ENCODE results near the gene SHB. TPM values are rescaled to one million over a fixed set of nuclear protein-coding genes. Genes with fewer than 3 reads are reported as not detected.

Gene SHB
- polyA plus RNA-seq, 3 donors: 13.8 to 22.1 (median 17.2) TPM

DNA sequence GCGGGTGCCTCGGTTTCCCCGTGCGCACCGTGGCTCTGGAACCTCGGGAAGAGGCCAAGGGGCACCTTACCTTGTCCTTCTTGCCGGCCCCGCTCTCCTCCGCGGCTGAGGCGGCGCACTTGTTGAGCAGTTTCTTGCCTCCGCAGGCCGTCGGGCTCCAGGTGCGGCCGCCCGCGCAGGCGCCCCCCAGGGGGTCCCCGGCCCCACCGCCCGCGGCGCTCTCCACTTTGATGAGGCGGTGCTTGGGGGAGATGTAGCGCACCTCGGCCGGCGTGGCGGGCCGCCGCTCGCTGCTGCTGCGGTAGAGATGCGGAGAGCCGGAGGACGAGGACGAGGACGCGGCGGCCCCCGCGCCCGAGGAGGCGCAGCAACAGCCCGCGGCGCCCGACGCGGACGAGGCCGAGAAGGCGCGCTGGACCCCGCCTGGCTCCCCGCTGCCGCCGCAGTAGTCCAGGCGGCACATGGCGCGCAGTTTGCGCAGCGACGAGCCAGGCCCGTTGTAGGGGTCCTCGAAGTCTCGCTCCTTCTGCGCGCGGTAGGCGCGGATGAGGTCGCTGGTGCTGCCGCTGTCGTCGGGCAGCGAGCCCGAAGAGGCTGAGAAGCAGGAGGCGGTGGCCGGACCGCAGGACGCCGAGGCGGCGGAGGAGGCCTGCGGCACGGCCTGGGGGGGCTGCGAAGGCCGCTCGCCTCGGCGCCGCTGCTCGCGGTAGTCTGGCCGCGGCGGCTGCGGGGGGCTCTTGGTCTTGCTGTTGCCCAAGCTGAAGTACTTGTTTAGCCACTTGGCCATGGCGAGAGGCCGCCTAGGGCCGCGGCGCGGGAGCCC is 957 bp downstream of the SHB start:
- DNase-seq (ENCODE audit: extremely low read depth in 1 of 11, low read depth in 9 of 11, low spot score in 4 of 11): no peak

DNA sequence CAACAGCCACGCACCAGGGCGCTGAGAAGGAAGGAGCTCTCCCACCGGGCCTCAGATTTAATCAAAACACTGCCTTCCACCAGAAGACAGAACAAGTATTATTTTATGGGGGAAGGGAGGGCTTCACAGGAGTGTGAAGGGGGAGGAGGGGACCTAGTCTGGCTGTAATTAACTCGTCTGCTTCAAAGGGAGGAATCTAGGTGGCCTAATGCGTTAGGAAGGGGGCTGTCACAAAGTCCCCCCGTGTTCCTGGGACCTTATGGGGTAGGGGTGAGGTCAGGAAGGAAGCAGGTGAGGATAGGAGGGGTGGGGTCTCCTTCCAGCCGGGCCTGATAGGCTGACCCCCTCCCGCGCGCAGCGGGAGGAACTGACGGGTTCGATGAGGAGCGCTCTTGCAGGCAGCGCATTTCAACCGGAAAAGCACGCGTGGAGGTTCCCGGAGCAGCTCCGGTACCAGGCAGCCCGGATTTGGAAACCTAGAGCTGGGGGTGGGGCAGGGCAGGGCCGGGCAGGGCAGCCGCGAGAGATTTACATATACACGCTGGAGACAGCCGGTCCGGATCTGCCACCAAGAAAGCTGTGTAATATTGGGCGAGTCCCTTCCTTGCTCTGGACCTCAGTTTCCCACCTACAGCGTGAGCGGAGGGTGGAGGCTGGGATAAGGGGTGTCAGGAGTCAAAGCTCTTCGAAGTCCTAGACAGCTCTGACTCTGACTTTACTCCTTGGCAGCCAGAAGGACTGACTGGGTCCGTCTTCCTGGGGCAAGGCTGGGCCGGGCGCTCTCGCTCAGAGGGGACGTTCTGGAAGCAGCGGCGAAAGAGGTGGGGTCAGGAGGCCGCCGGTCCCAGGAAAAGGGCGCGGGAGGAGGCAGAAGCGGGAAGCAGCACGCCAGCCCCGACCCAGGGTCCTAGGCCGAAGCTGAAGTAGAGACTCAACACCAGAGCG is 1.8 kb downstream of the SHB start:
- DNase-seq (ENCODE audit: extremely low read depth in 1 of 11, low read depth in 9 of 11, low spot score in 4 of 11): peak in 1 of 11 donors; percentile 51

DNA sequence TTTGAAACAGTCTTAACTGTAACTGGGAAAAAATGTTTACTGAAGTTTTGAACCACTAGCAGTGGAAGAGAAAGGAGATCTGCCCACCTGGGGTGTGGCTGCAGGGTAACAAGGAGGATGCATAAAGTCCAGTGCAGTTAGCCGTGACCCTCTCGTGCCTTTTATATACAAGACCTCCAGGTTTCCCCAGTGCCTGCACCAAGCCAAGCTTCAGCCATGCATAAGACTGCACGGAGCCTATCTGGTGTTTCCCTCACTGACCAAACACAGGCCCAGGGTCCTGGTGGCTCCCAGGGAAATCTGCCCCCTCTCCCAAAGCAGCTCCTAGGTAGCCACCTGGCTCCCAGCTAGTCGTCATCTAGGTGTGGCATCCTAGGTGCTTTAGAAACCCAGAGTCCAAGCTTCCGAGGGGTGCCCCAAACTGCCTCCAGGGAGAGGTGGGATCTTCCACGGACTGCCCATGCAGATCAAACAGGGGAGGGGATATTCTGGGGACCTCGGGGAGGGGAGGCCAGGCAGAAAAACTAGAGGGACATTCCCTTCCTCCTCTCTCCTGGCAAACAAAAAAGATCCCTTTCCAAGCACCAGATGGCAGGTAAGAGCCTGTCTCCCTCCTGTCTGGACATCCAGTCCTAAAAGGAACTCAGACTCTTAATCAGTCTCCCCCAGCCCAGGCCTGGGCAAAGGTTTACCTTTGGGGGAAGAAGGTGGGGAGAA is 2.7 kb downstream of the SHB start:
- peak in 1 of 11 donors; percentile 30 for DNase-seq (ENCODE audit: extremely low read depth in 1 of 11, low read depth in 9 of 11, low spot score in 4 of 11)

DNA sequence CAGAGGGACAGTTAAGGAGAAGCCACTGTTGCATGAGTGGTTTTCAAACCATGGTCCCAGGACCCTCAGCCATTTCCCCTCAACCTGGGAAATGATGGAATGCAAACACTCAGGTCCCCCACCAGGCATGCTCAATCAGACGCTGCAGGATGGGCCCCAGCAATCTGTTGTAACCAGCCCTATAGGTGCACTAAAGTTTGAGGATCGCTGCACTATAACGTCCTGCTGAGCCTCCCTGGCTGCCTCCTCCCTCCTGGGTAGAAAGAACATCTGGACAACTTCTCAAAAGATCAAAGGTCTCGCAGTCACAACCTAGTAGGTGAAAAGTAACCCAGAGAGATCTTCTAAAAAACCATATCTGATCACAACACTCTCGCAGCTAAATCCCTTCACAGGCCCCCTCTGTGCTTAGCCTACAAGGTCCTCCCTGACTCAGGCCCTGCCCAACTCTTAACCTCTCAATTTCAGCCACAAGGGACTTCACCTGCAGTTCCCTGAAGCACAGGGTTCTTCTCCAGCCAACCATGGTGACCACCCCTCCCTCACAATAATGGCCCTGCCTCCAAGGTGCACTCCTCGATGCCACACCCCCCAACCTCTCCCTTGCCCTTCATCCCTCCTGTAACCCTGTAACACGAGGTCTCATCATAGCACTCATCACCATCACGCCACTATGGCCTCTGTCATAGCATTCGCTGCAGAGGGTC is 3.5 kb downstream of the SHB start:
- DNase-seq (ENCODE audit: extremely low read depth in 1 of 11, low read depth in 9 of 11, low spot score in 4 of 11): no peak

DNA sequence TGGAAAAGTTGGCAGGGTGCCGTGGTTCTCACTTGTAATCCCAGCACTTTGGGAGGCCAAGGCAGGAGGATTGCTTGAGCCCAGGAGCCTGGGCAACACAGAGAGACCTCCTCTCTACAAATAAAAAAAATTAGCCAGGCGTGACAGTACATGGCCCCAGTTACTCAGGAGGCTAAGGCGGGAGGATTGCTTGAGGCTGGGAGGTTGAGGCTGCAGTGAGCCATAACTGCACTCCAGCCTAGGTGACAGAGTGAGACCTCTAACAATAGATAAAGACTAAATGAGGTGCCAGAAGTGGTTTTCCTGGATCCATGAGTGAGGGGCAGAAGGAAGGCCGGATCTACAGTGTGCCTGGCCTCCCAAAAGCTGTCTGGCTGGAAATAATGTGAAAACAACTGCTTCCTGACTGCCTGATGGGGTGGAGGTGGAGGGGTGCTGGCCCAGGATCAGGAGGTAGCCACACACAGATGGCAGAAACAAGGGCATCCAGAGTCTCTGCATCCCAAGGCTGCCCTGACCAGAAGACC is 4.1 kb downstream of the SHB start:
- DNase-seq (ENCODE audit: extremely low read depth in 1 of 11, low read depth in 9 of 11, low spot score in 4 of 11): no peak

DNA sequence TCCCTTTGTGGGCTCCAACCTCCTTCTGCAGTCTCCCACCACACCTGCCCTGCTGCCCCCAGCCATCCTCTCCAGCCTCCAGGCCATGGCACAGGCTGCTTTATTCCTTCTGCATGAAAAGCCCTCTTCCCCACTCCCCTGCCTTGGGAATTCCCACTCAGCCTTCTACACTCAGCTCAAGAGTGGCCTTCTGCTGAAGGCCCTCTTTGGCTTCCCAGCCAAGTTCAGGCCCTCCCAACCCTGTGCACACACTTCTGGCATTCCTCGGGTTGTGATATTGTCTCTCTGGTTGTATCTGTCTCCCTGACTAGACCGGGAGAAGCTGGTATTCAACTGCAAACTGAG is 5.7 kb downstream of the SHB start:
- DNase-seq (ENCODE audit: extremely low read depth in 1 of 11, low read depth in 9 of 11, low spot score in 4 of 11): no peak

DNA sequence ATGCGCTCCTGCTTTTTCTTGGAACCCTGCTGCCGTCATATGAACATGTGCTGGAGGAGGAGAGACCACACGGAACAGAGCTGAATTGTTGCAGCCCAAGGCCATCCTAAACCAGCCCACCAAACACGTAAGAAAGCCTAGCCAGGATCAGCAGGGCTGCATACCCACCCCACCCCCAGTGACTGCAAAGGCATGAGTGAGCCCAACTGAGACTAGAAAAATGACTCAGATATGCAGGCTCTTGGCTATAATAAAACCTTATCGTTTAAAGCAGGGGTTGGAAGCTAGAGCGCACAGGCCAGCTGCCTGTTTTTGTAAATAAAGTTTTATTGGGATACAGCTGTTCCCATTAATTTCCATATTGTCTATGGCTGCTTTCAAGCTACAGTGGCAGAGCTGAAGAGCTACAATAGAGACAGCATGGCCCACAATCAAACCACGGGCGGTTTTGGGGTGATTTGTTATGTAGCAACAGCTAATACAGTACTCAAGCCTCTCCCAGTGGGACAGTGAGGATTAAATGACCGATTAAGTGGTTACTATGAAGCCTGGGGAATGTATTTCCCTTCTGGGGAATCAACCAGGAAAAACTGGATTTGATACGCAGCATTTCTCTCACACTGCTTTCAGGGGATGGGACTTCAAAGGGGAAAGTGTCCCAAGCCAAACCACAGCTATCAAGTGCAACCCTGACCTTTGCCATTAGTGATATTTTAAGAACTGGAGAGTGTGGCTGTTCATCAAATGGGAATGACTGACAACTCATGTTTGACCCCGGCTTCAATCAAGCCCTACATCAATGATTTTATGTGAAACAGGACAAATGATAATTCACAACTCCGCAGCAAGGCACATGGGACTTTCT is 6.3 kb downstream of the SHB start:
- DNase-seq (ENCODE audit: extremely low read depth in 1 of 11, low read depth in 9 of 11, low spot score in 4 of 11): no peak

DNA sequence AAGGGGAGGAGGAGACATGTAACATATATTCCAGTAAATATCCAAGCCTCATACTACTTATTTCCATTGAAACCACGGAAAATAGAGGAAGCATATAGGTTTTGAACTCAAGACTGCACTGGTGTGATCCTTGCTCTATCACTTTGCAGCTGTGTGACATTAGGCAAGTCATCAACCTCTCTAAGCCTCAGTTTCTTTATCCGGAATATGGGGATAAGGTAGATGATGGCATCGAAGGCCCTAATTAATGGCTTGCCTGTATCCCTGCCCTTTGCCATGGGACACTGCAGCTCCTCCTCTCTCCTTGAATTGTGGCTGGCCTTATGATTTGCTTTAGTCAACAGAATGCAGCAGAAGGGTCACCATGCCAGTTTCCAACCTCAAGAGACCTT is 6.9 kb downstream of the SHB start:
- no peak for DNase-seq (ENCODE audit: extremely low read depth in 1 of 11, low read depth in 9 of 11, low spot score in 4 of 11)

DNA sequence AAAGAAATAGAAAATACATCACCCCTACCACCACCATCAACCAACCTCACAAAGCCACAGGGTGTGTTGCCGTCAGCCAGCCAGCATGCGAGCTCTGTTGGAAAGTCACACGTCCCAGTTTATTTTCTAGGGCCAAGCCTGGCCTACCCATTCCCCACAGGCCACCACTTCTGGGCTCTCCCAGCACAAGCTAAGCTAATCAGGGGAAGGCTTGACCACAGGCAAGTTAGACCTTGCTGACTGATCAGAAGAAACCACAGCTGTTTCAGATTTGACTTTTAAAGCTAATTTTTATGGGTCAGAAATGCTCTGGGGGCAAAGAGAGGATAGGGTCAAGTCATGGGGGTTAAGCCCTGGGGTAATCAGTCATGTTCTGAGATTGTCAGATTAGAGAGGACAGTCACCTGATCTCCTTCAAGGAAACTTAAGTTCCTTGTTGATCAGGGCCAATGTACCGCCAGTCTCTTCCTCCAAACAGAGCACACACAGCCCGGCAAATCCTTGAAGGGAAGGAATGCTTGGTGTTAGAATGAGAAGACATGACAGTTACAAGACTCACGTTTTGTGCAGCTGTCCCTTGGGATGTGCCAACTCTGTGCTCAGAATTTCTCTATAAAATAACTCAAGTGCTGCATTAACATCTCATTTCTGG is 7.6 kb downstream of the SHB start:
- DNase-seq (ENCODE audit: extremely low read depth in 1 of 11, low read depth in 9 of 11, low spot score in 4 of 11): no peak

DNA sequence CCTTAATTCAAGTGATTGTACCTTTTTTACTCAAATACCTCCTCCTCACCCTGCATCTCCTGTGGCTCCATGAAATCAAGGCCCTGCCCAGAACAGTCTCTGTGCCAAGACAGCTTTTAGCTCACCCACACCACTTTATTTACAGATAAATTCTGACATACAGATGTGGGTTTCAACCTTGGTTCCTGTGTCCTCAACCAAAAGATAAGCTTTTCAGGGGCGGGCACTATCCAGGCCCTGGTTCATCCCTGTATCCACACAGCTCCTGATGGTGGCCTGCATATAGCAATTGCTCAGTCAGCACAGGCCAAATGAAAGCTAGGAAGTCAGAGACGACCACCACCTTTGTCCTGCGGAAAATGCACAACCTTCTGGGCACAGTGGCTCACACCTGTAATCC is 8.3 kb downstream of the SHB start:
- no peak for DNase-seq (ENCODE audit: extremely low read depth in 1 of 11, low read depth in 9 of 11, low spot score in 4 of 11)

DNA sequence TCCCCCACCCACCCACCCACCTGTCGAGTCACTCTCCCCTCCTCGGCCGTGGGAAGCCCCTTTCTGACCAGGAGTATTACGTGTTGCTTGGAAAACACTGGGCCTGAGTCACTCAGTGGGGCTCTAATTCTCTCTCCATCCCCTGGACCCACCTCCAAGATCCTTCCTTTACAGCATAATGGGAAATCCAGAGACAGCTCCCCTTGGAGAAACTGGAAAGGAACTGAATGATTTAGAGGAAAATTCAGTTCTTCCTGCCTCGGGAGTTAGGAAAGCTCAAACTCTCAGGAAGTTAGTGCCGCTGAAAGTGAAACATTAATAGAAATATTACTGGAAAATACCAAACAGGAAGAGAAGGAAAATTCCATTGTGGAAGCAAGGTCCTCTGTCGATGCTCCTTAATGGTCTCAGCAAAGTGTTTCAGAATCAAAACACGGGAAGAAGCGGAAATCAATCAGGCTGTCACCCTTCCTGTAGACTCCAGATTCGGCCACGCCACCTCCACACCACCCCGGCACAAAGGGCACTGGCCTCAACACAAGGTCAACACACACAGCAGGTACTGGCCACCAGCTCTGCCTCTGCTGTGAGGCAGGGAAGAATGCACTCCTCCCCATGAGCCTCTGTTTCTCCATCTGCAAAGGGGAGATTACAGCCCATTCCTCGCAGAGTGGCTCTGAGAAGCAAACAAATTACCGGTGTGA is 9.6 kb downstream of the SHB start:
- no peak for DNase-seq (ENCODE audit: extremely low read depth in 1 of 11, low read depth in 9 of 11, low spot score in 4 of 11)

DNA sequence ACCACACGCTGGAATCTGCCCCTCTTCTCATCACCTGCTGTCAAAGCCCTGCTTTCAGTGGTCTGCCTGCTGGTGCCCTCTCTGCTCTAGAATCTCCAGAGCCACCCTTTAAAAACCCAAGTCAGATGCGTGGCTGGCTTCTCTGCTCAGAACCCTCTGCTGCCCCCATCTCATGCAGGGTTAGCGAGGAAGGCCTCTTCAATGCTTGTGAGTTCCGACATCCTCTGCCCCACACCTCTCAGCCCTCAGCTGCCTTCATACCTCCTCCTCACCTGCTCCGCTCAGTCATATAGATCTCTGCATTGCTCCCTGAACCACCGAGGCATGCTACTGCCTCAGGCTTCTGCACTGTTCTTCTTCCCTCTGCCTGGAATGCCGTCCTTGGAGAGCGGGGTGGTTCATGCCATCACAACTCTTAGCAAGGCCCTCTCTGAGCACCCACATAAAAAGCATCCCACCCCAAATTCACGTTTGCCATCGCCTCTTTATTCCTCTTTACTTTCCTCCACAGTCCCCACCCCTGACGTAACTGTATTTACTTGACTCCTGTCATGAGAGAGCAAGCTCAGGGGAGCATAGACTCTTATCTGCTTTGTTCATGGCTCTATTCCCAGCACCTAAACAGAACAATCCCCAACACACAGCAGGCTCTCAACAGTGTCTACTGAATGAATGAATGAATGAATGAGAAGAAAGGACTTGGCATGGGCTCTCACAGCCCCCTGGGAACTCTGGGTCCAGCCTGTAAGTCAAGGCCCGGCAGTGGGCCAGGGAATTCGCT is 10.4 kb downstream of the SHB start:
- DNase-seq (ENCODE audit: extremely low read depth in 1 of 11, low read depth in 9 of 11, low spot score in 4 of 11): no peak

DNA sequence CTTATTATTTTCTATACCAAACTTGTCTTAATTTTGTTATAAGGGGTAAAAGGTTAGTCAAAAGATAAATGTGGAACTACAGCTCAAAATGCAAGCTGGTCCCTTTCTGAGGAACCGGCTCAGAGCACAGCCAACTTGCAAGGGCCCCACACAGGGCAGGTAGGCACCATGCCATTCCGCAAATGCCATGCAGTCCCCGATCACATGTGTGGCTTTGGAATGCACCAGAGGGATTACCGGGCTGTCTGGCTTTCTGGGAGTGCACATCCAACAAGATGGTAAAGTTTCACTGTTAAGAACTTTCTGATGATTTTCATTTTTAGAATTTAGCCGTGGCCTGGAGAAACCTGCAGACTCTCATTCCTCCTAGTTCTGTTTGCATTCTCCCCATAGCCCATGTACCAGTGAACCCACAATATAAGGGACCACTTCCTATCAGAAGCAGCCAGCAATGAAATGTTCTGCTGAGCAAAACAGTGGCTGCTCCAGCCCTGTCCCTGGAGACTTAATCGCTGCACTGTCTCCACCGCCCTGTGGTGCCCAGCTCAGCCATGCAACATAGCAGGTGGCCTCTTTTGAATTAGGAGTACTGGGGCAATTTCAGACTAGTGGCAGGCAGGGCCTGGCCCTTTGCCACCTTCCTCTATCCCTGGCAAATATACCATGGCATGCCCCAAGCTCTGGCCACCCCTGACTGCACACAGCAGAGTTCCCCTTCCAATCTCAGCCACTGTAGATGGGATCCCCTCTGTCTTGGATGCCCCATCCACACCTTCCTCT is 11.4 kb downstream of the SHB start:
- DNase-seq (ENCODE audit: extremely low read depth in 1 of 11, low read depth in 9 of 11, low spot score in 4 of 11): no peak

DNA sequence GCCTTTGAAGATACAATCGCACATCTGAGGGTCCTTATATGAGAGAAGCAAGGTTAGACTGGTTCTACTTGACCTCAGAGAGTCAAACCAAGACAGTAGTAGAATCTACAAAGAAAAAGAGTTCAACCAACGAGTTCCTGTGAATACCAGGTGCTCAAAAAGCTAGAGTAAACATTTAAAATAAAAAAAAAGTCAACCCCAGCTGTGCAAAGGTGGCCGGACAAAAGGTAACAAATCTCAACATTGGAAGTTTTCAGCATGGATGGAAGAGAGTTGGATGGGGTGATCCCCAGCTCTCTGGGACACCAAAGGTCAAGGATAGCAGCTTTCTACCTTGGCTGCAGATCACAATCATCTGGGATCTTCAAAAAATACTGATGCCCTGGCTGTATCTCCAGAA is 14.4 kb downstream of the SHB start:
- no peak for DNase-seq (ENCODE audit: extremely low read depth in 1 of 11, low read depth in 9 of 11, low spot score in 4 of 11)

DNA sequence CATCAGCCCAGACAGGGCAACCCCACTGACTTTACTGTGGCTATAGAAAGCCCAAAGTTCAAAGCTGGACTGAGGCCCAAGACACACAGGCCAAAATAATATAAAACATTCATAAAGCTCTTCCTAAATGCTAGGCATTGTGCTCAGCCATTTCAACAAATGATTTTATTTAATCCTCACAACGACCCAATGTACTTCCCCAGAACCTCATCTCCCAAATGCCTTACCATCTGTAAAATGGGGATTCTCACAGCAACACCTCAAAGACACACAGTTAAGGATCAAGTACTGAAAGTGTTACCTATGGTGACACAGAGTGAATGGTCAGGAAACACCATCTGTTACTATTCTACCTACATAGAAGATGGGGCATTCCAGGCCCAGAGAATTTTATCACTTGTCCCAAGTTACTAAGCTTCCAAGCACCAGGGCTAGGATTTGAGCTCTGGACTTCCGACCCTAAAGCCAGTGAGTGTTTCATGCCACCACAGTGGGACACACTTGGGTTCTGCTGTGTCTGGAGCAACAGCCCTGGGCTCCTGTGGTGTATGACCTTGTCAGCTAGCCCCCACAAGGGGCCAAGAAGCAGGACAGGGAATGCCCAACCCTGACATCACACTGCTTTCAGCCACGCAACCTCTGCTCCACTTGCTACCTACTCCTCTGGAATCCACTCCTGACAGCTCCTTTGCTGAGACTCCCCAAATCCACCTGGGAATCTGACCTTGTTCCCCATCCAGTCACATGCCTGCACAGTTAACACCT is 15.1 kb downstream of the SHB start:
- DNase-seq (ENCODE audit: extremely low read depth in 1 of 11, low read depth in 9 of 11, low spot score in 4 of 11): no peak
